GM18868 (cell line): ENCODE data around the gene FNDC3A.
A peak's percentile ranks its signal among the peaks of the same experiment; 100 is the strongest.
"Not testable (repeated sequence)": the region's sequence is repeated elsewhere in the genome, so short reads cannot be mapped to it uniquely, and the experiment has no call there.

Experiments
- ATAC-seq: cut with Tn5 transposase; IDR thresholded peaks from one replicate; pipeline ENCODE4 v1.9.1; 2021; ENCODE audit warnings: mild to moderate bottlenecking, moderate library complexity; ENCODE audit not compliant: unreplicated experiment

Gene FNDC3A

GRCh38 chr13:49125964-49126524, 150.3 kb downstream of the FNDC3A start:
- ATAC-seq: no peak

GRCh38 chr13:49132479-49133002, 156.8 kb downstream of the FNDC3A start:
- no peak for ATAC-seq

DNA sequence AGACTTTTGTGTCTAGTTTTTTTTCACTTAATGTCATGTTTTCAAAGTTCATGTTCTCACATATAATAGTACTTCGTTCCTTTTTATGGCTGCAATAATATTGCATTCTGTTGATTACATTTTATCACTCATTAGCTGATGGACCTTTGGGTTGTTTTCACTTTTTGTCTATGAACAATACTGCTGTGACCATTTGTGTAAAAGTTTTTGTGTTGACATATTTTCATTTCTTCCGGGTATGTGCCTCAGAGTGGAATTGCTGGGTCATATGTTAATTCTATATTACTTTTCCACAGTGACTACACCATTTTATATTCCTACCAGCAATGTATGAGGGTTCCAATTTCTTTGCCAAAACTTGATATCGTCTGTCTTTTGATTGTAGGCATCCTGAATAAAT, 158.6 kb downstream of the FNDC3A start:
- ATAC-seq: no peak

- not testable (repeated sequence) for ATAC-seq
Measured at GRCh38 chr13:49137138-49137643, 161.5 kb downstream of the FNDC3A start.

DNA sequence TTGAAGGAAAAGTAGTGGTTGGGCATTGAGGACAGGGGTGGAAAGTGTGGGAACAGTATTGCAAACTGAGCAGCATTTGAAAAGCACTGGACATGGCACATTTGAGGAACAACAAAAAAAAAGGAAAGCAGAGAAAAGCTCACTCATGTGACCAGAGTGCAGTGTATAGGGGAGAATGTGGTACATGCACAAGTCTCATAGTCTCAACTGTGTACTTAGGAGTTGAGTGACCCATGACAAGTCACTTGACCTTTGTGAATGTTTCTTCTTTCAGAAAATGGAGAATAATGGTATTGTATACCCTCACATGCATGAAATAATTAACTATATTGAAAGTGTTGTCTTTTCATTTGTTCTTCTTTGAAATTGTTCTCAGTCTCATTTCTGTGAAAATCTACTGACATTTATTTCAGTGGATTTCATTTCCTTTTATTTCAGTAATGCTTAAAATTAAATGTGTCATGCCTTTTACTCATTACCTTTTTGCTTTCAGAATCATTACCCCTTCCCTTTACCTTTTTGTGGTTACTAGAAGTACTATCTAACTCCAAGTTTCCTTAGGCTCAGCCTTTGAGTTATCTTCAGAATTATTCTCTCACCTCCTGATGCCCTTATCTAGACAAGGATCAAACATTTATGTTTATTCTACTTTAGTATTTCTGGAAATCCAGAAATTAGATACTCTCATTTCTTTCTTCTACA, 165.3 kb downstream of the FNDC3A start:
- no peak for ATAC-seq

GRCh38 chr13:49146950-49147355, 171.2 kb downstream of the FNDC3A start:
- ATAC-seq: peak; percentile 45

DNA sequence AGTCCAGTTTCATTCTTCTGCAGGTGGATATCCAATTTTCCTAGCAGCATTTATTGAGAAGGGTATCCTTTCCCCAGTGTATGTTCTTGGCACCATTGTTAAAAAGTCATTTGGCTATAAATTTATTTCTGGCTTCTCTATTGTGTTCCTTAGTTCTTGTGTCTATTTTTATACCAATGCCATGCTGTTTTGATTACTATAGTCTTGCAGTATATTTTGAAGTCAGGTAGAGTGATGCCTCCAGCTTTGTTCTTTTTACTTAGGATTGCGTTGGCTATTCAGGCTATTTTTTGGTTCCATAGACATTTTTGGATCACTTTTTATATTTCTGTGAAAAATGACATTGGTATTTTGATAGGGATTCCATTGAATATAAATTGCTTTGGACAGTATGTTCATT, 172.7 kb downstream of the FNDC3A start:
- ATAC-seq: no peak

DNA sequence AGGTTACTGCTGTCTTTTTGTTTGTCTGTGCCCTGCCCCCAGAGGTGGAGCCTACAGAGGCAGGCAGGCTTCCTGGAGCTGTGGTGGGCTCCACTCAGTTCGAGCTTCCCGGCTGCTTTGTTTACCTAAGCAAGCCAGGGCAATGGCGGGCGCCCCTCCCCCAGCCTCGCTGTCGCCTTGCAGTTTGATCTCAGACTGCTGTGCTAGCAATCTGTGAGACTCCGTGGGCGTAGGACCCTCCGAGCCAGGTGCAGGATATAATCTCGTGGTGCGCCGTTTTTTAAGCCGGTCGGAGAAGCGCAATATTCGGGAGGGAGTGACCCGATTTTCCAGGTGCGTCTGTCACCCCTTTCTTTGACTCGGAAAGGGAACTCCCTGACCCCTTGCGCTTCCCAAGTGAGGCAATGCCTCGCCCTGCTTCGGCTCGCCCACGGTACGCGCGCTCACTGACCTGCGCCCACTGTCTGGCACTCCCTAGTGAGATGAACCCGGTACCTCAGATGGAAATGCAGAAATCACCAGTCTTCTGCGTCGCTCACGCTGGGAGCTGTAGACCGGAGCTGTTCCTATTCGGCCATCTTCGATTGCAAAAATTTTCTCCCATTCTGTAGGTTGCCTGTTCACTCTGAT, 182.4 kb downstream of the FNDC3A start:
- not testable (repeated sequence) for ATAC-seq

GRCh38 chr13:49163162-49163561, 187.4 kb downstream of the FNDC3A start:
- not testable (repeated sequence) for ATAC-seq

DNA sequence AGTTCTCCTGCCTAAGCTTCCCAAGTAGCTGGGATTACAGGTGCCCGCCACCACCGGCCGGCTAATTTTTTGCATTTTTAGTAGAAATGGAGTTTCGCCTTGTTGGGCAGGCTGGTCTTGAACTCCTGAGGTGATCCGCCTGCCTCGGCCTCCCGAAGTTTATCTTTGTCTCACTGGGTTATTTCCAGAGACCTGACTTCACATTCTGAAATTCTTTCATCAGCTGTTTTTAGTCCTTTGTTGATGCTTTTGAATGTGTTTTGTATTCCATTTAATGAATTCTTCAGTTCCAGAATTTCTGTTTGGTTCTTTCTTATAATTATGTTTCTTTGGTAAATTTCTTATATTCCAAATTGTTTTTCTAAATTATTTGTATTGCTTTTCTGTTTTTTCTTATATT, 189.0 kb downstream of the FNDC3A start:
- no peak for ATAC-seq

DNA sequence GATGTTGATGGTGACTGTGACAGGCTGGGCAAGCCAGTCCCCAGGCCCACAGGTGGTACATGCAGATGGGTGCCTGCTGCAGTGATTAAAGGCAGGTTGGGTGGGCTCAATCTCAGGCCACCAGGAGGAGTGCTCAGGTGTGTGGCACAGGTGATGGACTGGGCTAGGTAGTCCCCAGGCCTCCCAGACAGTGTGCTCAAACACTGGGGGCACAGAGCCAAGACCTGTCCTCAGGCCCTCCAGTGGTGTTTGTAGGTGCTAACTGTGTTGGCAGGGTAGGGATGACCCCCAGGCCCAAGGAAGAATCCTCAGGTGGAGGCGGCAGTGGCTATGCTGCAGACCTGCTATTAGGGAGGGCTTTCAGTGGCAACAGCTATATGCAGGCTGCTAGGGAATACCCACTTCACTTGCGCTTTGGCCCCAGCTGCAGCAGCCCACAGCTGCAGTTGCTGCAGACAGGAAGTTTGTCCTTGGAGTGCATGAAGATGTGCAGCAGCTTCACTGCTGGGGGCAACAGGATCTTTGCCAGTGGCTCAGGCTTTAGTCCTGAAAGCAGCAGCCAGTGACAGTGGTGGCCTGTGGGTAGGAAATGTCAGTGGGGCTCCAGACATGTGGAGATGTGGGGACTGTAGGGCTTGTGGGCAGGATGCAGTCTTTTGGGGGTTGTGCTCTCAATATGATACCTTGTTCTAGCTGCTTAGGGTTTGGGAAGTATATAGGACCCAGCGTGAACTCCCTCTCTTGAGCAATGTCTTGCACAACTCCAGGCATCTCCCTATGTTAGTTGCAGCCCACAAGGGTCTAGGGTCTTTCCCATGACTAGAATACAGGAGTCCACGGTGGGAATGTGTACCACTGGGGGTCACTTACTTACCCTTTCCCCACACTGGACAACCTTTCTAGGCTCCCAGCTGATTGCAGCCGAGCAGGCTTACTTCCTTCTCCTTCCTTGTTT, 190.4 kb downstream of the FNDC3A start:
- no peak for ATAC-seq

GRCh38 chr13:49171359-49171758, 195.6 kb downstream of the FNDC3A start:
- ATAC-seq: no peak

DNA sequence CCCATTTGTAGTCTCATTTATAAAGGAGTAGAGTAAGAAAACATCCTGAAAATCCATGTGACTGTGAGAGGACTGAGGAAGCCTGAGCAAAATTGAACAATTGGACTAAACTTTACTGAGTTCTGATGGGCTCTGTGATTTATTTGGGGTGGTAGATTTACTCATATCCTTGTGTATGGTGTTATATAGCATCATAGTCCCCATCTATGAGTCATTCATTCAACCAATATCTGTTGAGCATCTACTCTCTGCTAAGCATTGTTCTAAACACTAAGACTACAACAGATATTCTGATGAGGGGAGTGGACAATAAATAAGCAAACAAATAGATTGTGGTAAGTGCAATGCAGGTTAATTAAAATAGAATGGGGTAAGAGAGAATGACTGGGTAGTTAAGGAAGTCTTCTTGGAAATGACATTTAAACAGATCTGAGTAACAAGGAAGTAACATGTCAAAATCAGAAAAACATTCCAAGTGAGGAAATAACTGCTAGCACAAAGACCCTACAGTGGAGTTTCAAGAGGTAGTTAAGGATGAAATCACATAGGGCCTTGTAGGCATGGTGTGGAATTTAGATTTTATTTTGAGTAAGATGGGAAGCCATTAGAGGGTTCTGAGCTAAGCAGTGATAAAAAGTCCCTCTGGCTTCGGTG, 208.1 kb downstream of the FNDC3A start:
- ATAC-seq: no peak

GRCh38 chr13:49184621-49185020, 208.9 kb downstream of the FNDC3A start:
- ATAC-seq: no peak

GRCh38 chr13:49185264-49185663, 209.6 kb downstream of the FNDC3A start:
- no peak for ATAC-seq

- no peak for ATAC-seq
Measured at GRCh38 chr13:49190901-49191300, 215.2 kb downstream of the FNDC3A start.

DNA sequence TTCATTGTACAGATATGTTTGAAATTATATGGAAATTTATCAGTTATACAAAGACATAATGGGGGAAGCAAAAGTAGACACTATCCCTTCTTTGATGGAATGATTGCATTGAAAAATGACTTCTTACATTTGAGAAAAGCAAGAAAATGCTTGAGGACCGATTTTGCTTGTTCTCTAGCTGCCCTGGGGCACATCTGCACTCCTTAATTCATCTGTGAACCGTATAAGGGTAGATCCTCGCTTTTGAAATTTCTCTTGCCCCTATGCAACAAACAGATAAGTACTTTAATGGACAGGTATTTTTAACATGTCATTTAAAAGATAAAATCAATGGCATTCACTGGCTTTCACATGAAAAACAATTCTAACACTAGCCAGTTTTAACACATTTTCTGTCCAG, 230.9 kb downstream of the FNDC3A start:
- ATAC-seq: no peak

GRCh38 chr13:49208619-49209018, 232.9 kb downstream of the FNDC3A start:
- ATAC-seq: no peak

- ATAC-seq: no peak
Measured at GRCh38 chr13:49210114-49210513, 234.4 kb downstream of the FNDC3A start.

GRCh38 chr13:49210669-49211068, 235.0 kb downstream of the FNDC3A start:
- ATAC-seq: no peak
